H1 (cell line): ENCODE data around the gene KRT76. TPM values are rescaled to one million over a fixed set of nuclear protein-coding genes. Genes with fewer than 3 reads are reported as not detected.

Experiments used
- CTCF ChIA-PET: fragments of 300-600 bp; sonication (Branson Sonifier 250); formaldehyde crosslinking; loops from one replicate; lab custom pipeline; 2021; ENCODE audit not compliant: partially characterized antibody; lab: Charles Lee
- POLR2A ChIA-PET: fragments of 300-600 bp; sonication (Branson Sonifier 250); formaldehyde crosslinking; loops from one replicate; lab custom pipeline; 2021; ENCODE audit warnings: inconsistent platforms; ENCODE audit not compliant: partially characterized antibody; lab: Charles Lee
- DNase-seq, 2 experiments: peaks; one replicate each; pipeline versions ENCODE4 v3.0.0 to v3.0.0-alpha.2; 2010 to 2022; ENCODE audit warnings: low spot score in 2 of 2, low read depth in 1 of 2, mixed read lengths in 1 of 2
- FAIRE-seq: peaks from 2 replicates; lab custom pipeline; 2011; peaks lifted over from hg19 to GRCh38; lab: Jason Lieb, UNC
- H2AFZ ChIP-seq: 2 replicates; pipeline ENCODE4 v1.8.1; 2012; ENCODE audit warnings: low read length, inconsistent platforms
- H2AK5ac ChIP-seq: 2 replicates; pipeline ENCODE4 v1.6.1; 2013; ENCODE audit warnings: low read depth, low read length
- H2BK120ac ChIP-seq: replicated peaks from 2 replicates; pipeline ENCODE3; 2013; ENCODE audit warnings: low read depth, low read length, inconsistent platforms
- H2BK12ac ChIP-seq: 2 replicates; pipeline ENCODE4 v1.6.1; 2013; ENCODE audit warnings: low read depth, low read length
- H2BK15ac ChIP-seq: 2 replicates; pipeline ENCODE4 v1.6.1; 2013; ENCODE audit warnings: low read length
- H2BK20ac ChIP-seq: 2 replicates; pipeline ENCODE4 v1.6.1; 2013; ENCODE audit warnings: low read length
- H2BK5ac ChIP-seq: 2 replicates; pipeline ENCODE4 v1.6.1; 2013; ENCODE audit warnings: low read depth, low read length
- H3K14ac ChIP-seq: 2 replicates; pipeline ENCODE4 v1.6.1; 2013; ENCODE audit warnings: inconsistent platforms; ENCODE audit not compliant: insufficient read length
- H3K18ac ChIP-seq: 2 replicates; pipeline ENCODE4 v1.6.1; 2013; ENCODE audit warnings: low read length; ENCODE audit errors: extremely low read depth
- H3K23ac ChIP-seq: 2 replicates; pipeline ENCODE4 v1.6.1; 2013; ENCODE audit warnings: inconsistent platforms; ENCODE audit not compliant: insufficient read length
- H3K23me2 ChIP-seq: 2 replicates; pipeline ENCODE4 v1.6.1; 2013; ENCODE audit warnings: low read depth, low read length
- H3K27ac ChIP-seq: 2 replicates; pipeline ENCODE4 v1.6.1; 2011; ENCODE audit warnings: low read depth, low read length, inconsistent platforms
- H3K27me3 ChIP-seq, 4 experiments: replicated peaks in 1 of 4; 1 replicate in 1 of 4; 2 replicates in 3 of 4; pipeline versions ENCODE4 v1.6.1 to v1.8.1; 2011 to 2013; ENCODE audit warnings: low read length in 3 of 4, mild to moderate bottlenecking in 3 of 4, inconsistent platforms in 2 of 4, mixed read lengths in 2 of 4, moderate library complexity in 1 of 4; ENCODE audit not compliant: control insufficient read depth in 3 of 4, insufficient read depth in 3 of 4; ENCODE audit errors: extremely low read depth in 1 of 4
- H3K36me3 ChIP-seq, 4 experiments: 2 replicates each; pipeline versions ENCODE4 v1.6.1 to v1.8.1; 2011 to 2013; ENCODE audit warnings: mild to moderate bottlenecking in 4 of 4, low read length in 3 of 4, moderate library complexity in 2 of 4, control low read depth in 1 of 4, inconsistent platforms in 1 of 4; ENCODE audit not compliant: insufficient read depth in 4 of 4, control insufficient read depth in 2 of 4
- H3K4ac ChIP-seq: replicated peaks from 2 replicates; pipeline ENCODE3; 2013; ENCODE audit warnings: low read length, low read depth, mixed read lengths, inconsistent platforms; ENCODE audit not compliant: insufficient read length
- H3K4me1 ChIP-seq, 4 experiments: replicated peaks in 1 of 4; 1 replicate in 1 of 4; 2 replicates in 3 of 4; pipeline versions ENCODE4 v1.6.1 to v1.8.1; 2011 to 2013; ENCODE audit warnings: low read length in 3 of 4, inconsistent platforms in 2 of 4, mixed read lengths in 1 of 4; ENCODE audit not compliant: insufficient read depth in 4 of 4, control insufficient read depth in 3 of 4
- H3K4me2 ChIP-seq, 2 experiments: 2 replicates each; pipeline versions ENCODE4 v1.6.1 to v1.8.1; 2011 to 2013; ENCODE audit warnings: low read depth in 2 of 2, low read length in 2 of 2, control low read depth in 1 of 2, inconsistent platforms in 1 of 2, mild to moderate bottlenecking in 1 of 2; ENCODE audit not compliant: insufficient read depth in 1 of 2
- H3K4me3 ChIP-seq, 4 experiments: fragments of 200-600, 300-600 bp in 1 of 4; sonication (generic), shearing (Covaris generic), sonication (Bioruptor Twin) in 1 of 4; 2 replicates each; pipeline versions ENCODE4 v1.5.1 to v1.8.1; 2011 to 2016; ENCODE audit warnings: low read length in 4 of 4, low read depth in 3 of 4, control low read depth in 2 of 4, inconsistent platforms in 2 of 4, mild to moderate bottlenecking in 2 of 4, mixed read lengths in 1 of 4, moderate library complexity in 1 of 4; ENCODE audit not compliant: insufficient read depth in 2 of 4; ENCODE audit errors: extremely low read depth in 1 of 4
- H3K56ac ChIP-seq: replicated peaks from 2 replicates; pipeline ENCODE3; 2013; ENCODE audit warnings: low read depth, mild to moderate bottlenecking, mixed read lengths, low read length, inconsistent platforms; ENCODE audit not compliant: insufficient read length
- H3K79me1 ChIP-seq: 2 replicates; pipeline ENCODE4 v1.6.1; 2013; ENCODE audit warnings: low read depth, low read length, control low read depth
- H3K79me2 ChIP-seq, 2 experiments: 2 replicates each; pipeline versions ENCODE4 v1.6.1 to v1.8.1; 2012 to 2013; ENCODE audit warnings: low read length in 2 of 2, mild to moderate bottlenecking in 2 of 2, inconsistent platforms in 1 of 2; ENCODE audit not compliant: insufficient read depth in 2 of 2, control insufficient read depth in 1 of 2
- H3K9ac ChIP-seq, 4 experiments: replicated peaks in 1 of 4; 1 replicate in 1 of 4; 2 replicates in 3 of 4; pipeline versions ENCODE4 v1.6.1 to v1.8.1; 2011 to 2013; ENCODE audit warnings: low read depth in 3 of 4, low read length in 3 of 4, control low read depth in 2 of 4, mild to moderate bottlenecking in 2 of 4, moderate library complexity in 2 of 4, inconsistent platforms in 1 of 4; ENCODE audit errors: extremely low read depth in 1 of 4
- H3K9me3 ChIP-seq, 2 experiments: 2 replicates each; pipeline versions ENCODE4 v1.6.1 to v1.8.1; 2012 to 2013; ENCODE audit warnings: mild to moderate bottlenecking in 2 of 2, moderate library complexity in 2 of 2, control low read depth in 1 of 2, inconsistent platforms in 1 of 2, low read depth in 1 of 2, low read length in 1 of 2, mixed read lengths in 1 of 2; ENCODE audit not compliant: insufficient read depth in 2 of 2
- H4K20me1 ChIP-seq, 2 experiments: replicated peaks in 1 of 2; 2 replicates each; pipeline versions ENCODE3 to v1.8.1; 2011 to 2013; ENCODE audit warnings: inconsistent platforms in 2 of 2, low read length in 2 of 2, mild to moderate bottlenecking in 1 of 2; ENCODE audit not compliant: insufficient read depth in 2 of 2, control insufficient read depth in 1 of 2
- H4K5ac ChIP-seq: 2 replicates; pipeline ENCODE4 v1.6.1; 2013; ENCODE audit warnings: low read length, low read depth, mixed read lengths, inconsistent platforms; ENCODE audit not compliant: insufficient read length
- H4K8ac ChIP-seq: 2 replicates; pipeline ENCODE4 v1.8.0; 2013; ENCODE audit warnings: mild to moderate bottlenecking, moderate library complexity, low read length, inconsistent platforms; ENCODE audit not compliant: insufficient read depth; ENCODE audit errors: extremely low read depth
- H4K91ac ChIP-seq: replicated peaks from 2 replicates; pipeline ENCODE3; 2013; ENCODE audit warnings: low read length, mixed read lengths, inconsistent platforms; ENCODE audit not compliant: insufficient read length
- CHD1 ChIP-seq: IDR thresholded peaks from 2 replicates; pipeline ENCODE4 v1.6.1; 2012; ENCODE audit warnings: low read depth, low read length, improper control_type of control experiment
- CHD2 ChIP-seq: IDR thresholded peaks from 2 replicates; pipeline ENCODE4 v1.6.1; 2012; ENCODE audit warnings: low read length, improper control_type of control experiment
- E2F6 ChIP-seq: IDR thresholded peaks from 2 replicates; pipeline ENCODE4 v1.6.1; 2012; ENCODE audit warnings: inconsistent platforms
- GTF2F1 ChIP-seq: IDR thresholded peaks from 2 replicates; pipeline ENCODE4 v1.6.1; 2012; ENCODE audit warnings: low read depth, low read length, improper control_type of control experiment, borderline replicate concordance
- HDAC2 ChIP-seq, 2 experiments: fragments of 300-600 bp in 1 of 2; sonication (generic) in 1 of 2; IDR thresholded peaks; 2 replicates each; pipeline ENCODE4 v1.6.1; 2011 to 2012; ENCODE audit warnings: low read depth in 2 of 2, low read length in 2 of 2, mild to moderate bottlenecking in 2 of 2, moderate library complexity in 2 of 2, borderline replicate concordance in 1 of 2, inconsistent platforms in 1 of 2
- KDM5A ChIP-seq: fragments of 200-600 bp; IDR thresholded peaks from 2 replicates; pipeline ENCODE4 v1.7.1; 2012; ENCODE audit warnings: mild to moderate bottlenecking, low read length, inconsistent platforms, mixed read lengths
- MAFK ChIP-seq: IDR thresholded peaks from 2 replicates; pipeline ENCODE4 v1.6.1; 2012; ENCODE audit warnings: low read depth, mild to moderate bottlenecking, improper control_type of control experiment, low read length
- POLR2AphosphoS5 ChIP-seq: IDR thresholded peaks from 2 replicates; pipeline ENCODE4 v1.6.1; 2011; ENCODE audit warnings: low read depth, low read length
- RFX5 ChIP-seq: IDR thresholded peaks from 2 replicates; pipeline ENCODE4 v1.6.1; 2011; ENCODE audit warnings: low read depth, low read length, improper control_type of control experiment, borderline replicate concordance
- SP4 ChIP-seq: IDR thresholded peaks from 2 replicates; pipeline ENCODE4 v1.6.1; 2012; ENCODE audit warnings: low read length, inconsistent platforms
- TAF1 ChIP-seq: IDR thresholded peaks from 2 replicates; pipeline ENCODE4 v1.6.1; 2011; ENCODE audit warnings: mild to moderate bottlenecking, low read depth, low read length
- TAF7 ChIP-seq: optimal IDR thresholded peaks from 2 replicates; pipeline ENCODE3; 2011; ENCODE audit warnings: low read depth, mild to moderate bottlenecking, inconsistent platforms, low read length, moderate library complexity, borderline replicate concordance
- WGBS, 2 experiments: shearing (Covaris generic) in 1 of 2; methylation state at CpG; one replicate each; pipeline versions ENCODE4 v1.1.6 to v1.1.7; 2013 to 2015; ENCODE audit warnings: low lambda C conversion rate in 2 of 2, mixed read lengths in 2 of 2, inconsistent platforms in 1 of 2, low coverage in 1 of 2, missing lambda C conversion rate in 1 of 2; ENCODE audit not compliant: insufficient replicate concordance in 2 of 2, insufficient coverage in 1 of 2, insufficient read length in 1 of 2; ENCODE audit errors: extremely low coverage in 1 of 2, missing lambda C conversion rate in 1 of 2; 5-methylcytosine and 5-hydroxymethylcytosine counted together
- polyA plus RNA-seq, 7 experiments: library from polyadenylated mRNA; depleted of rRNA in 3 of 7; stranded (reverse) in 5 of 7; unstranded in 2 of 7; fragments of >200 nt in 5 of 7; fragments of 200-250 nt in 2 of 7; gene quantifications; 1 replicate in 5 of 7; 2 replicates in 1 of 7; 4 replicates in 1 of 7; pipeline versions ENCODE4 v1.2.1 to v1.2.3, GENCODE V29; 2011 to 2013; ENCODE audit warnings: missing spikeins in 2 of 7, mixed read lengths in 2 of 7
- total RNA-seq: library from RNA; stranded (reverse); fragmentation: NEBNext Ultra II Directional; extraction: Animal tissue kit (Norgen Biotek cat#: 25700); gene quantifications from 2 replicates; pipeline ENCODE4 v1.2.1, GENCODE V29; 2021
- TF ChIP-seq, protein P1 (sequence below): IDR thresholded peaks from 2 replicates; pipeline ENCODE4 v1.6.1; 2012; ENCODE audit warnings: inconsistent platforms

KRT76 gene
- total and polyA plus RNA-seq, 2 of the 8 experiments (the other 6 are each of a cell fraction or from before 2014, with no cell fraction given), result not detected

- CTCF ChIA-PET, result interaction anchor here (1.0 to 3.0 kb wide), 7 partner anchors 10 to 415 kb away, joined by 3 to 11 read pairs (median 4); no protein-coding TSS in a partner anchor
- FAIRE-seq, result no peak
- TF ChIP-seq KDM5A, result no peak
- no peak for TF ChIP-seq CHD2
- no peak for TF ChIP-seq GTF2F1
- TF ChIP-seq POLR2AphosphoS5, result no peak
- TF ChIP-seq SP4, result no peak
- TF ChIP-seq TAF7, result no peak
- no peak for TF ChIP-seq MAFK
- no peak for TF ChIP-seq TAF1
- TF ChIP-seq, protein P1, sequence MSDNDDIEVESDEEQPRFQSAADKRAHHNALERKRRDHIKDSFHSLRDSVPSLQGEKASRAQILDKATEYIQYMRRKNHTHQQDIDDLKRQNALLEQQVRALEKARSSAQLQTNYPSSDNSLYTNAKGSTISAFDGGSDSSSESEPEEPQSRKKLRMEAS, result no peak
- no peak for TF ChIP-seq RFX5
- TF ChIP-seq HDAC2 (IDR thresholded peaks at IDR 0.05; ENCODE audit: borderline replicate concordance in 1 of 2, low read depth in 2 of 2, low read length in 2 of 2), result no peak
- no peak for TF ChIP-seq E2F6
- TF ChIP-seq CHD1, result no peak
These were observed 29.1 kb upstream of the KRT76 start for GRCh38 chr12:52806169-52806811.

More at GRCh38 chr12:52806169-52806811, 29.1 kb upstream of the KRT76 start:
- no peaks in the 10 kb centered on the region for H3K27me3 ChIP-seq
- no peak overlapping the region for H3K9ac ChIP-seq
- no peak overlapping the region for H3K4ac ChIP-seq
- no peaks in the 10 kb centered on the region for H3K79me1 ChIP-seq
- no peaks in the 10 kb centered on the region for H3K36me3 ChIP-seq
- H3K9me3 ChIP-seq, result no peaks in the 10 kb centered on the region
- H2BK15ac ChIP-seq, result no peak overlapping the region
- H3K4me1 ChIP-seq, result peaks cover 3 to 6% (median 4%) of the 10 kb centered on the region in 4 experiments
- H3K4me2 ChIP-seq, result no peak overlapping the region
- H3K79me2 ChIP-seq, result no peaks in the 10 kb centered on the region
- H3K18ac ChIP-seq, result no peak overlapping the region
- H3K23ac ChIP-seq, result no peak overlapping the region
- no peak for DNase-seq
- no peak overlapping the region for H2BK5ac ChIP-seq
- H4K20me1 ChIP-seq, result no peaks in the 10 kb centered on the region
- no peak overlapping the region for H3K14ac ChIP-seq
- no peak overlapping the region for H3K4me3 ChIP-seq
- H4K5ac ChIP-seq, result no peak overlapping the region
- no peak overlapping the region for H2AK5ac ChIP-seq
- no peak overlapping the region for H4K8ac ChIP-seq
- H2BK12ac ChIP-seq, result no peak overlapping the region
- H2BK20ac ChIP-seq, result no peak overlapping the region
- no peak overlapping the region for H2AFZ ChIP-seq
- H2BK120ac ChIP-seq, result no peak overlapping the region
- WGBS, 2 experiments, result 87% methylated on average over 3 of the region's 3 CpGs; no CpG with 5 or more reads in 1 of the 2 experiments
- H4K91ac ChIP-seq, result no peak overlapping the region
- POLR2A ChIA-PET, result interaction anchor here (1.3 kb wide), 1 partner anchor 92 kb away, joined by 3 read pairs; no protein-coding TSS in a partner anchor
- H3K56ac ChIP-seq, result no peak overlapping the region
- H3K27ac ChIP-seq, result no peak overlapping the region
- H3K23me2 ChIP-seq, result peaks cover 2% of the 10 kb centered on the region; the same call in 1 of the 2 replicates
